ENCODE results near the gene OXER1.

The OXER1 gene

GRCh38 chr2:42764096-42764495 lies at the start of gene OXER1:
Gene OXER1, minus strand, starts transcription at chr2:42764135. Its CDS starts 73 bp downstream, at chr2:42764062.
- DNase-seq, result no peak

- no peak for DNase-seq
These were observed 49.1 kb upstream of the OXER1 start for GRCh38 chr2:42812899-42813479.

- peak; percentile 32 for DNase-seq
These were observed 47.3 kb upstream of the OXER1 start for GRCh38 chr2:42810971-42811811.

GRCh38 chr2:42810121-42810970 lies 46.4 kb upstream of the OXER1 start:
- peak; percentile 94 for DNase-seq

GRCh38 chr2:42809819-42810120 lies 45.8 kb upstream of the OXER1 start:
- no peak for DNase-seq

- no peak for DNase-seq
These were observed 45.3 kb upstream of the OXER1 start for GRCh38 chr2:42809131-42809818.

GRCh38 chr2:42808301-42808700 lies 44.4 kb upstream of the OXER1 start:
- DNase-seq, result no peak

- no peak for DNase-seq
These were observed 42.9 kb upstream of the OXER1 start for GRCh38 chr2:42806786-42807185.

GRCh38 chr2:42804891-42805290 lies 41.0 kb upstream of the OXER1 start:
- DNase-seq, result no peak

GRCh38 chr2:42804338-42804737 lies 40.4 kb upstream of the OXER1 start:
- no peak for DNase-seq

GRCh38 chr2:42802150-42802549 lies 38.2 kb upstream of the OXER1 start:
- no peak for DNase-seq

- DNase-seq, result no peak
These were observed 37.4 kb upstream of the OXER1 start for GRCh38 chr2:42801381-42801780.

- no peak for DNase-seq
These were observed 37.0 kb upstream of the OXER1 start for GRCh38 chr2:42800981-42801380.

GRCh38 chr2:42800461-42800962 lies 36.6 kb upstream of the OXER1 start:
- no peak for DNase-seq

- no peak for DNase-seq
These were observed 35.9 kb upstream of the OXER1 start for GRCh38 chr2:42799881-42800280.

- DNase-seq, result no peak
These were observed 33.3 kb upstream of the OXER1 start for GRCh38 chr2:42797281-42797680.

GRCh38 chr2:42796427-42797248 lies 32.7 kb upstream of the OXER1 start:
- no peak for DNase-seq

GRCh38 chr2:42795841-42796301 lies 31.9 kb upstream of the OXER1 start:
- no peak for DNase-seq

- DNase-seq, result no peak
These were observed 31.3 kb upstream of the OXER1 start for GRCh38 chr2:42795275-42795674.

- DNase-seq, result no peak
These were observed 30.5 kb upstream of the OXER1 start for GRCh38 chr2:42794271-42795046.

Measured in activated CD4-positive, alpha-beta T cell treated with anti-CD3 and anti-CD28 coated beads for 1 hour (primary cell).